Adipose tissue (tissue), 3 donors: ENCODE measurements around the gene IDS. TPM values are rescaled to one million over a fixed set of nuclear protein-coding genes. Genes with fewer than 3 reads are reported as not detected.

Source experiments
- H3K27ac ChIP-seq: one replicate; pipeline ENCODE4 v1.5.1; 2013; ENCODE audit warnings: low read depth, low read length
- WGBS, 3 donors: extraction: QIAGEN DNeasy Blood & Tissue Kit; methylation state at CpG; one replicate each; pipeline ENCODE4 v1.1.7; 2013; 5-methylcytosine and 5-hydroxymethylcytosine counted together
- polyA plus RNA-seq, 3 donors: library from polyadenylated mRNA; stranded (reverse); fragments of 200-250 nt; gene quantifications; one replicate each; pipeline ENCODE4 v1.2.3, GENCODE V29; 2013
- donor health status: healthy with polysubstance abuse.
- donor health status: Bipolar disorder and iron deficiency.
- donor health status: healthy.

Gene IDS
- polyA plus RNA-seq, 3 donors, result 19.1 to 42.4 (median 35.7) TPM

DNA sequence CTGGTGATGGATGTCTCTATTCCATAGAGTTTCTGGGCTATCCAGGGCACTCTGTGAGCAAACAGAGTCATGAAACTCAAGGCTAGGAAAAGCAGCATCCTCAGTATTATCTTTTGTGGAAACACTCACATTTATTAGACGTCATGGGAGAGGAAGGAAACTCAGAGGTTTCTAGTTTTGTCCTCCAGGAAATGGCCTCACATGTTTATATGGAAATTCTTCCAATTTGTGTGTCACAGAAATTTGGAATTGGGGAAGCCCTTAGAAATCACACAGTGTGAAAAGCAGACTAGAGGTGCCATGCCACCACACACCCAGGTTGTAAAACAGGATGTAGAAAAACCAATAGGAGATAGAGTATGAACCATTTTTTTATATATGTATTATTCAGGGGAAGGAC is 31.1 kb downstream of the IDS start:
- WGBS, 3 donors, result 13 to 38% (median 20%) methylated on average over 1 of the region's 1 CpG
- no peak overlapping the region for H3K27ac ChIP-seq

DNA sequence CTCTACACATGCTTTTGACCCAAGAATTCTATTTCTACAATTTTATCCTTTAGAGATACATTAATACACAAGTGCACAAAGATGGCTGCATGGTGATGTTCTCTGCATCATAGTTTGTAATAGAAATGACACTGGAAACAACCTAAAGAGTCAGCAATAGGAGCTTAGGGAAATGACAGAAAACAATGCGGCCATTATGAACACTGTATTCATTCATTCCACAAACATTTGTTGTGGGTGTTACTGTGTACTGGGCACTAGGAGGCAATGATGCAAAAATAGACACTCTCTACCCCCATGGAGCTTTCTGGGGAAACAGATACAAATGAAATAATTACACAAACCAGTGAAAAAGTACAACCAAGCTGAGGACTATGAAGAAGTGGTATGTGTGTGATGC is 32.0 kb downstream of the IDS start:
- WGBS, 3 donors, result 85 to 93% (median 88%) methylated on average over 1 of the region's 1 CpG
- H3K27ac ChIP-seq, result no peak overlapping the region

DNA sequence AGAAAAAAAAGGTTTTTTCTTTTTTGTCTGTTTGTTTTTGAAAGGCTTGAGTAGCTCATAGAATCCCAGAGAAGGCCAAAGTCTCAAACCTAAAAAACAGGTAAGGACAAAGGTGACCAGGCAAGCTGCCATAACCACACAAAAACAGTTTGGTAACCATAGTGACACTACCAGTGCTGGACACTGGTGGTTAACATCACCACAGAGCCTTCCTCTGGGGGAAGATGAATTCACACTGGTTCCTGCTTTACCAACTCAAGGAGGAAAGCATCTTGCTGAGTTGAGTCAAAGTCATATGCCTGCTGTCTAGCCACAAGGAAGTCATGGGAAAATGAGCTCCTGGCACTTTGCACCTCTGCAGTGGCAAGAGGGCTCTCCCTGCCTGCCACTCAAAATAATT is 32.5 kb downstream of the IDS start:
- H3K27ac ChIP-seq, result no peak overlapping the region

DNA sequence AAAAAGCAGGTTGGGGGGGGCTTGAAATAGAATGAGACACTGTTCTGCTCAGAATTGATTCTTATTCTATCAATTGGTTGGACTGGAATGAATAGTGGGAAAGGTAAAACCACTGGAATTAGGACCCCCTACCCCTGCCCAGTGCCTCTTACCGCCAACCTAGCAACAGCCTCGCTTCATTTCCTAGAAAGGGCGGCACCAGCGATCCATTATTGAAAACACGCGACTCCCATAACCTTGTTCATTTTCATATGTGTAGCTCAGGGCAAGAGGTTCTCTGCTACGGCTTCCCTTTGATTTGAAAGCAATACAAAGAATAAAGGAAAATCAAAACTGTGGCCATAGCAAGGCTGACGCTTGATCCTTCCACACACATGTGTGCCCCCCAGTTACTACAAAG is 33.7 kb downstream of the IDS start:
- H3K27ac ChIP-seq, result no peak overlapping the region
- 73 to 87% (median 81%) methylated on average over 8 of the region's 8 CpGs for WGBS, 3 donors

DNA sequence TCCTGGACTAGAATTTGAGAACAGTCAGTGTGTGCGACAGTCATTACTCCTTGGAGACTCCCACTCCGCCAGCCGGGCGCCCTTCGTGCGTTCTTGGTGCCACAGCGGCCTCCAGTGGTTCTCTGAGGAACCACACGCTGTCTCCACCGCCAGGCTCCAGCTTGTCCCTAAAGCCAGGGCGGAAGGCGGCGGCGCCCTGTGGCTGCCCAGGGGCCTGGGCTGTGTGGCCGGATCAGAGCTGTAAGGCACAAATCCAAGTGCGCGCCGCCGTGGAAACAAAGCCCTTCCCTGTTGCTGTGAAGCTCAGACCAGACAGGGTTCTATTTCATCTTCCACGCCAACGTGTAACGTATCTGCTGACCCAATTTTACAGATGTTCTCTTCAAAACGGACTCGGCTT is 34.2 kb downstream of the IDS start:
- 7 to 13% (median 8%) methylated on average over 18 to 23 of the region's 23 CpGs for WGBS, 3 donors
- H3K27ac ChIP-seq, result no peak overlapping the region

DNA sequence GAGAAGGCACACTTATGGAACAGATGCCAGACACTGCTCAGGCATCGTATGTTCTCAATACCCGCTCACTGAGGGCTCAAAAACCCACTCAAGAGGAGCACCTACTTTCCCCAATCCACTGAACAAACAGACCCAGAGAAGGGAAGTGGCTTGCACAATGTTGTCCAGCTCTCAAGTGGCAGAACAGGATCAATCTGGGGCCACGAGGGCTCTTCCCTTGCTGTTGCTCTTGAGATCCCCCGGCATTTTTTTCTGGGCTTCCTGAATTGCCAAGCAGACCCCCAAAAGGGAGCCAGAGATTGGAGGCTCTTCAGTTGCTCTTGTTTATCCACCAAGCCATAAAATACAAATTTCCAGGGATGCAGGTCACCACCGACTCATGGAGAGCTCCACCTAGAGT is 35.7 kb downstream of the IDS start:
- 69 to 77% (median 72%) methylated on average over 5 of the region's 5 CpGs for WGBS, 3 donors
- no peak overlapping the region for H3K27ac ChIP-seq

DNA sequence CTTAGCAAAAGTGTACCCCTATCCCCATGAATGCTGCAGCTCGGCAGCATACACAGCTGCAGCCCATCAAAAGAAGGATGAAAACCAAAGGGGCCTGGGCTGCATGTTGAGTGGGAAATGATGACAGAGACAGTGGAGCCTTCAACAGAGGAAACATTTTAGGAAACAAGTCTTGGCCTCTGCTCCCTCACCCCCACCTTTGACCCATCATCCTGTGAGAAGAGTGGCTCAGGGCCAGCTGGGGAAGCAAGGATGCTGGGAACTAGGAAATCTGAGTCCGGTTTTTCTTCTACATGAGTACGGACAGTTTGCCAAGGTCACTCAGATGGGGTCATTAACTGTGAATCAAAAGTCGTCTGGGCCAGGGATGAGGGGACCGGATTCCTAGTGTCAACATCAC is 37.2 kb downstream of the IDS start:
- 40 to 53% (median 51%) methylated on average over 5 of the region's 5 CpGs for WGBS, 3 donors
- no peak overlapping the region for H3K27ac ChIP-seq

DNA sequence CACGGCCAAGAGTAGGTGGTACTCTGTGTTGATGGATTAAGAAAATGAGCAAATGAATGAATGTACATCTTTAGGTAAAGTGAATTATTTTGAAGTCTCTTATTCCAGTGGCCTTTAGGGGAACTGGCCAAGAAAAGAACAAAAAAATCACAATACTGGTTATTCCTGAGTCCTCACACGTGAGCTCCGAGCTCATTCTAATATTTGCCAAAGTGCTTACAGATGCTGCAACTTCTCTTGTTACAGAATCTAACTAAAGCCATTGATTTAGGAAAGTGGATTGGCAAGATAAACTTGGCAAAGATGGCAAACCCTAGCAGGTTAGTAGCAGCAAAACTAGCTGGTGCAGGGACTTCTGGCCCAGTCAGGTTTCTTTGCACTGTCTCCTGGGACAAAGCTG is 37.6 kb downstream of the IDS start:
- no peak overlapping the region for H3K27ac ChIP-seq
- WGBS, 3 donors, result 72 to 84% (median 77%) methylated on average over 3 of the region's 3 CpGs

DNA sequence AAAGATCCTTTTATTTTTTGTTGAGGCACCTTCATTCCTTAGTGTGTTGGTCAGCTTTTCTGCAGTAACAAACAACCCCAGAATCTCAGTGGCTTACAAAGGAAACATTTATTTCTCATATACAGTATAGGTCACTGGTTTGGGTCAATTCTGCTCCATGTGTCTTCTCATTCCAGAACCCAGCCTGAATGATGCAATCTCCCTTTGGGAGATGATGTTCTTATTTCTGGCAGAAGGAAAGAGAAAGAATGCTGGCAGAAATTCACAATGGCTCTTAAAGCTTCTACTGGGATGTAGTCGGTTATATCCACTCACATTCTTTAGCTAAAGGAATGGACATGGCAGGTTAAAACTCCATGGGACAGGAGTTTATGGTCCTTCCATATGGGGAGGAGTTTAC is 42.3 kb downstream of the IDS start:
- WGBS, 3 donors, result 36 to 60% (median 48%) methylated on average over 1 of the region's 1 CpG
- no peak overlapping the region for H3K27ac ChIP-seq

DNA sequence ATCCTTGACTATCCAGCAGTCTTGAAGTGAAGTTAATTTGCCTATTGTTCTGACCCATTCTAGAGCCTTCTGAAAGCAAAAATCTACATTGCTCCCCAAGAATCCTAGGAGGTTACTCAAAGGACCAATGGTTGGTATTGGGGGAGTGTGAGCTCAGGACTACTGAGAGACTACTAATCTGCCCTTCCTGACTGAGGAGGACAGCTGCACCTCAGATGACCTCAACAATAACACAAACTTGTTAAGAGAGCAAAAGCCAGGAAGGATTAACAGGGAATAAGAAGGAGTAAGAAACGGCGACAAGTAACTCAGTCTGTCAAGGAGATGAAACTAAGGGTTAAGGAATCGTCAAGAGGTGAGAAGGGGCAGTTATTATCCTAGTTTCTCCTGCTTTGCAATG is 43.4 kb downstream of the IDS start:
- 70 to 79% (median 72%) methylated on average over 3 of the region's 3 CpGs for WGBS, 3 donors
- no peak overlapping the region for H3K27ac ChIP-seq

DNA sequence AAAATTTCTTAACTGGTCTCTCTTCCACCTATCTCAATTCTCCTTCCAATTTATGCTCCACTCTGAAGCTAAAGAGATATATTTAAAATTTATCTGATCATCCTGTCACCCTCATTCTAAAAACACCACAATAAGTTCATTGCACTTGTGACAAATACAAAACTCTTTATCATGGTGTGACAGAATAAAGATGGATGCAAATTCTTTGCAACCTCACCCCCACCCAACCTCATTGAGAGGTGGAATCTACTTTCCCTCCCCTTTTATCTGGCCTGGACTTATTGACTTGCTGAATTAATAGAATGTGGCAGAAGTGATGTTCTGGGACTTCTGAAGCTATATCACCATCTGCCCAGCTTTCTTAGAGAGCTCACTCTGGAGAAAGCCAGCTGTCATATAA is 46.5 kb downstream of the IDS start:
- H3K27ac ChIP-seq, result no peak overlapping the region

DNA sequence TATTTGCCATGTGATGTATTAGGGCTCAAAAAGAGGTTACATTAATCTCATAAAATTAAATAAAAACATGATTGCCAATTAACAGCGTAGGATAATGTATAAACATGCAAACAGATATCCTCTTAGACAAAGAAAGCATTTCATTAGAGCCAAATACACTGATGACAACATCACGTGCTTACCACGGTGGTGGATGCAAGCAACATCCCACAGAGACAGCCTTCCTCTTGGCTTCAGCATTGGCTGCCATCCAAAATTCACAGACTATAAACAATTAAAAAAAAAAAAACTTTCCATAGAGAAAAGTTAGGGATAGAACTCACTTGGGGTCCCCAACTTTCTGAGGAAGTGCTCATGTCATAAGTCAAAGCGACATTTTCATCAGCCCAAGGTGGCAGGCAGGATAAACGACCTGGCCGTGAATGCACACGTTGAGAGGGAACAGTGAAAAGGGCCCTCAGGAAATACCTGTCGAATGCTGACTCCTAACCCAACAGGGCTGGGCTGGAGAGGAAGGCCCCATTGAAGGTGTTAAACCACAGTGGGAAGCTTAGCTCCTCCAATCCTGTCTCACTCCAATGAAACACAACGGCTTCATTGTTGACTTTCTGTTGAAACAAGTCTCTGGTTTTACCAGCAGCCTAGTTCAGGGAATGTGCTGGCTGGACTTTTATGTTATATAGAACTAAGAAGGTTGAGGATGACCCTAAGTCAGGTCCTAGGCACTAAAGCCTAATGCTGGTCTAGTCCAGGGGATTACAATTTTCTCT is 48.4 kb downstream of the IDS start:
- no peak overlapping the region for H3K27ac ChIP-seq
- 27 to 45% (median 40%) methylated on average over 9 of the region's 9 CpGs for WGBS, 3 donors

DNA sequence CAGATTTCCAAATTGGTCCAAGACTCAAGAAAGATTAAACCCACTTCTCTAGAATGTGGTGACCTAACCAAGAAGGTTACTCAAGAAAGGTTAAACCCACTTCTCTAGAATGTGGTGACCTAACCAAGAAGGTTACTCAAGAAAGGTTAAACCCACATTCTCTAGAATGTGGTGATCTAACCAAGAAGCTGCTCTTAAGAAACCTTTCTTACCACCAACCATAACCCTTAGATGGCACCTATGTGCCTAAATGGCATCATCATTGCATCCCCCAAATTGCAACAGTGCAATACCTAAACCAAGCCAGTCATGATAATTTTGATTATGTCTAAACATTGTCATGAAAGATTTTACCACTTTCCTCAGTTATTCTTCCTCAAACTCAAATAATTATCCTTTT is 49.2 kb downstream of the IDS start:
- H3K27ac ChIP-seq, result no peak overlapping the region

DNA sequence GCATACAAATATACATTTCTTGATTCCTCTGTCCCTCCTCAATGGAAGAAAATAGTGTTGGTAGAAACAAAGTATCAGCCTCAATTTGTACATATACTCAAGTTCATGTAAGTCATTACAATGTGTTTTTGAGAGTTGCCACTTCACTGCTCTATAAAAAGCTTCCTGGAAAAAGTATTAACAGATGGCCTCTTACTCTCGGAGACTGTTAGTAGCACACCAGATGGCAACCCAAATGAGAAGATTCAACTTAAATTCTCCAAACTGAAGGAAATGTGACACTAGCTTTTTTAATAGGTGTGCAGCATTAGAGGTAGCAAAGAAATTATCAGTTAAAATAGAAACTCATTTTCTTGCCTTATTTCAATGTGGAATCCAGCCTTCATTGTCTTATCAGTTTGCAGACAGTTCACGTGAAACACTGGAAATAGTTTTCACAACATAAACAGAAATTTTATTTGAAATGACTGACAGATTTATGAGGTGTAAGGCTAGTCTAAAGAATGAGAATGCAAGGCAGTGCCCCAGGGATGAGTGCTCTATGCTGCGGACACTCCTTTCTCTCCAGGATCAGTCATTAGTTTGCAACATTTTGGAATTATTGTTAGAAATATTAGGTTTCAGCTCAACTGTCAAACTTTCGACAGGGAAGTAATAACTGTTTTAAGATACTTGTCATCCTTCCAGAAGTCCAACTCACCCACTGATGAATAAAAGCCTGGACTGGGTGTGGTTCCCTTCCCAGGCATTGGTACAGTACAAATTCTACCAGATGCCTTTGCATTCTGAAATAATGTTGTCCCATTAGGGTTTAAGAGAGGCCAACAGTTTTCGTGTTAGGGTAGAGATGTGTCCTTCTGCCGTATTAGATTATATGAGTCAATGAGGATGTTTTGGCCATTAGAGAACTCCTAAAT is 50.9 kb downstream of the IDS start:
- WGBS, 3 donors, result 76 to 80% (median 78%) methylated on average over 6 of the region's 6 CpGs
- no peak overlapping the region for H3K27ac ChIP-seq

DNA sequence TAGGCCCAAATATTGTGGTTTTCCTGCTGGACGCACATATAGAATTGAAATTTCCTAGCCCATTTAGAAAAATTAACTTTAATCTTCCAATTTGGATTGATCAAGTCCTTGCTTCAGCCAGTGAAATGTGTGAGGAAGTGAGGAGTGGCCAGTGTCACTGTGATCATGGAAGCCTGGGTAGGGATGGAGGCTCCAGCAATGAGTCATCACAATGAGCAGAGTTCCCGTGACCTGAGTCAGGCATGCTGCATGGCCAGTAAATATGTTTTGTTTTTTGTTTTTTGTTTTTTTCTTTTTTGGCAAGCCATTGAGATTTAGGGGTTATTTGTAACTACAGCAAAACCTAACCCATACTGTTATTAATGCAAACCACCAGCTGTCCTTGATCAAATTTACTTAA is 52.1 kb downstream of the IDS start:
- no peak overlapping the region for H3K27ac ChIP-seq
- WGBS, 3 donors, result 60 to 93% (median 80%) methylated on average over 2 of the region's 2 CpGs

DNA sequence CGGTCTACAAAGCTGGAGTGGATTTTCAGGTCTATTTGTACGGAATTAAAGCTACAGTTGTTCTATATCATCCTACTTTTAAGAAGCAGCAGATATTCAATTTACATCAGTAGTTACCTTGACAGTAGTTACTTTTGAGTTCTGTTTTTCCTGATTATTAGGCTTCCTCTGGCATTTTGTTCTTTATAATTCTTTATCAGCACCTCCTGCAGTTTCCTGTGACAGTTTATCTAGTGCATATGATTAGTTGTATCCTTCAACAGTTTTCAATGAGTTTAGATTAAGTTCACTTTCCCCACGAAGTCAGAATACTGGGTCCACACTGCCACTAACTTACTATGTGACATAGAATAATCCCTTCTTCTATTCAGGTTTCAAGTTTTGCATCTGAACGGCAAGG is 71.7 kb downstream of the IDS start:
- WGBS, 3 donors, result 56 to 63% (median 56%) methylated on average over 4 of the region's 4 CpGs
- no peak overlapping the region for H3K27ac ChIP-seq

DNA sequence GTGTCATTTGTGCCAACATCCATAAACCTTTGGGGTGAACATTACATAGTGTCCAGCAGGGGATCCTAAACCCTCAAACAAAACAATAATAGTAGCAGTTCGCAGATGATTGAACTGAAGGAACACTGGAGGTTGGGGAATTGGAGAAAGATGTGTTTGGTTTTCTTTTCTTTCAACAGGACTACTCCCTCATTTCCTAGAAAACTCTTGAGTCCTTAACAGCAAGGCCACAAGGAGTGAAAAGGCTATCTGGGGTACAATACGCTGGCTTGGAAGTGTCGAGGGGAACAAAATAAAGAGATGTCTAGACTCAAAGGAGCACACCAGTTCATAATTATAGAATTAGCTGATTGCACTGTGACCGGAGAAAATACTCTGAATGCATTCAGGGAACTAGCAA is 72.1 kb downstream of the IDS start:
- no peak overlapping the region for H3K27ac ChIP-seq
- WGBS, 3 donors, result 83 to 86% (median 84%) methylated on average over 4 of the region's 4 CpGs
